GM18867 (cell line): ENCODE data around the gene GSTO2.
A peak's percentile ranks its signal among the peaks of the same experiment; 100 is the strongest.

Experiments used
- ATAC-seq: cut with Tn5 transposase; IDR thresholded peaks from one replicate; pipeline ENCODE4 v1.9.1; 2021; ENCODE audit warnings: mild to moderate bottlenecking, moderate library complexity; ENCODE audit not compliant: unreplicated experiment

Gene GSTO2

DNA sequence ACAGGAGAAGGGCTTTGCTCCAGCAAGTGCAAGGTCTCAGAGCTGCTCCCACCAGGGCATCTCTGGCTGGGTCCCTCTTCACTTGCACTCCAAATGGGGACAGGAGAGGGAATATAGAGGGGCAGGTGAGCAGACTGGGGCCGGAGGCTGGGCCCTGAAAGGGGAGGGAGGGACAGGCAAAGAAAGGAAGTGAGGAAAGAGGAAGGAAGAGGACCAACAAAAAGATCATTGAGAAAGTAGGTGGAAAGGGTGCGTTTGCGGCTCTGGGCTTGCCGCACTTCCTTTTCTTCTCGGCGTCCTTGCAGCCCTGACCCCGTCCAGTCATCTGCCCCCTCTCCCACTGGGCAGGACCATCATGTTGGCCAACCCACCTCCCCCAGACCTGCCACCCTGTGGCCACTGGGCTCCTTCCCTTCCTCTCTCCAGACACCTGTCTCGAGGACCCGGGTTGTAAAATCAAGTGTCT, 55.3 kb downstream of the GSTO2 start:
- ATAC-seq: no peak

DNA sequence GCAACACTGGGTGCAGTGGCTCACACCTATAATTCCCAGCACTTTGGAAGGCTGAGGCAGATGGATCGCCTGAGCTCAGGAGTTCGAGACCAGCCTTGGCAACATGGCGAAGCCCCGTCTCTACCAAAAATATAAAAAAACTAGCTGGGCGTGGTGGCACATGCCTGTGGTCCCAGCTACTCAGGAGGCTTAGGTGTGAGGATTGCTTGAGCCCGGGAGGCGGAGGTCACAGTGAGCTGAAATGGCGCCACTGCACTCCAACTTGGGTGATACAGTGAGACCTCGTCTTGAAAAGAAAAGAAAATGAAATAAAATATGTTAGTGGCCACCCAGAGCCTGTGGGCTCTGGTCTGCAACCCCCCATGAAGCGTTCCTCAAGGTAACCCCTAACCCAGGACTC, 55.9 kb downstream of the GSTO2 start:
- ATAC-seq: no peak

DNA sequence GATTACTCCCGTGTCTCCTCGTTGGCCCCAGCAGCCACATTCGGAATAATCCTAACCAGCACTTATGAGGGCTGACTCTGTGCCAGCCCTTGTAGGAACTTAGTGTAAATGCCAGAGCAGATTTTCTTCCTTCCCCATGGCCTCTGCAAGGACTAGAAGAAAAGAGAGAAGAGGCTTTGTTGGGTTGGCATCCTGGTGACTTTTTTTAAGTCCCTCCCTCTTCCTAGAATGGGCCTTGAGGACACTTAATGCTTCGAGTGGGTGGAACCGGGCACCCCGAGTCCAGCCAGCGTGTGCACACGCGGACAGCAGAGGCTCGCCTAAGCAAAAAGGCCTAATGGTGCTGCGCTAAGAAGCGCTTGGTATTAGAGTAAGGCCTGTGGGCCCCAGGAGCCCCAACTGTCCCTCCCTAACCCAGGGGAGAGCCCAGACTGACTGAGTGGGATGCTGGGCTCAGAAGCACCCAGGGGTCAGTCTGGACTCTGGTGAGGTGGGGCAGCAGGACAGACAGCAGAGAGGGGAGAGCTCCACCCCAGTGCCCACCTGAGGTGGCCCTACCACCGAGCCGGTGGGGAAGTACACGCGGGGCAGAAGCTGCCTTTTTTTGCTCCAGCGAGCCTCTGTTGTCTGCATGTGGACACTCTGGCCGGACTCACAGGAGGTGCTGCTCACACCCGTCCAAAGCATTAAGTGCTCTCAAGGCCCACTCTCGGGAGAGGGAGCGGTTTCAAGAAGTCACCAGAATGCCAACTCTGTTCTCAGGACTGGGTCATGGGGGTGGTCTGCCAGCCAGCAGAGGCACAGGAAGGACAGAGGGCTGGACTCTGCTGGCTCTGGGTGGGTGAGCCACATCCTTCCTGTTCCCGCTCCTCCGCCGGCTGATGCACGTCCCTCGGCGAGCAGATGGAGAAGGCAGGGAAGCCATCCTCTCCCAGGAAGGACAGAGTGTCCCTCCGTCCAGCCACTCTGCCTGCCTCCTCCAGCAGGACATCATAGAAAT, 56.8 kb downstream of the GSTO2 start:
- no peak for ATAC-seq

DNA sequence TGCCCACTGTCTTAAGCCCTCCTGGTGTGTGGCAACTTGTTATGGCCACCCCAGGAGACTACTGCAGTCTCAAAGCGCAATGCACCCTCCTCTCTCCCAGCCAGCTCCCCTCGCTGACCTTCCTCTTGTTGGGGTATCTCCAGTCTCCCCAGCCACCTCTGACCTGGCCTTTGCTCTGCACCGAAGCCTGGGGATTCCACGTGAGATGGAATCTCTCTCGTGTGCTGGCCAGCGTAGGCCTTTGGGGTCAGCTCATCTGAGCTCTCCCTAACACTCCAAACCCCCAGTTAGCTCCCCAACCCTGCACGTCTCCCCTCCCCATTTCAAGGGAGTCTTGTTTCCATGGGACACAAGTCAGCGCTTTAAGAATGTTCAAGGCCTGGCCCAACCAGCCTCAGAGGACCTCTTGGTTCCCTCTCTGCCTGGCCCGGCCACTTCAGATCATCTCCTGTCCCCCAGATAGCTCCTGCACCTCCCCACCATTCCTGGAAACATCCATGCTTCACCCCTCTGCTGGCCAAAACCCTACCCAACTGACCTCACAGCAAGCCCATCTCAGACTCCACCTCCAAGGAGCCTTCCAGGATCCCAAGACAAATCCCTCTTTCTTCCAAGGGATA, 58.1 kb downstream of the GSTO2 start:
- no peak for ATAC-seq

DNA sequence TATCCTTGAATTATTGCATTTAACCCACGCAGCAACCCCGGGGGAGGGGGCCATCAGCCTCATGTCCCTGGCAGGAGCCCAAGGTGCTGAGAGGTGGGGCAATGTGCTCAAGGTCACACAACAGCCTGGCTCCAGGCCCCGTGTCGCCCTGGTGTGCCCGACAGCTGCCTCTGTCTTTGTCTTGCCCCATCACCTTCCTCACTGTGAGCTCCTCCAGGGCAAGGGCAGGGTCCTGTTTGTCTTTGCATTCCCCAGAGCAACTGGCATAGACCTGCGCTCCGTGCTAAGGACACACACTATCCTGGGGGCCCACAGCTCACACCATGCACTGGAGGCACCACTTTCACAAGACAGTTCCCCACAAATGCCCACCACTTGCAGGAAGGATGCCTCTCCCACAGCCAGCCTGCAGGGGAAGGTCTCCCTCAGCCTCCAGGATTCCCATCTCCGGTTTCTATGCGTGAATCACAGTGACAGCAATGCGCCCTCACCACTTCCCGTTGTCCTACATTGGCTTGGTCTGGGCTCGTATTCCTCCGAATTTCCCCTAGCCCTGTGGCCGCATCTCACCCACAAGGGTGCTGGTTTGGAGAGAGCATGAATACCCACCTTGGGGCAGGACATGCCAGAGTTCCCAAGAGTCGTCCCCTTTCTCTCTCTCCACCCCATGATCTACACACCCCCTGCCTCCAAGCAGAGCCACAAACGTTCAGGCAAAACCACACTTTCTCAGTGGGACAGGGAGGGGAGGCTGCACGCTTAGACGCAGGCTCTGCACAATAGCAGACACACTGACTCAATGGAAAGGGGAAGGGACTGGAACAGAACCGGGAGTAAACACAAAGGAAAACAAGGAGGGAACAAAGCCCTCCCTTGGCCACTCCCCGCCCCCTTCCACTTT, 59.0 kb downstream of the GSTO2 start:
- no peak for ATAC-seq

DNA sequence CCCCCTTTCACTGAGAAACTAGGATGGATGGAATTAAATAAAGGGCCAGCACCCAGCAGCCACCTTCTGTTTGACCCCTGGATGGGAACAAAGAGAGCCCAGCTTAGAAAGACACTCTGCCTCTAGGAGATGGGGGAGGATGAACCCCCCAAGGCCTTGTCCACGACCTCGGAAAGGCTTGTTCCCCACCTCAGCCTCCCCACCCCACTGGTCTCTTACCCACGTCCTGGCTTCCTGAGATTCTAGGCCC, 59.6 kb downstream of the GSTO2 start:
- ATAC-seq: no peak

DNA sequence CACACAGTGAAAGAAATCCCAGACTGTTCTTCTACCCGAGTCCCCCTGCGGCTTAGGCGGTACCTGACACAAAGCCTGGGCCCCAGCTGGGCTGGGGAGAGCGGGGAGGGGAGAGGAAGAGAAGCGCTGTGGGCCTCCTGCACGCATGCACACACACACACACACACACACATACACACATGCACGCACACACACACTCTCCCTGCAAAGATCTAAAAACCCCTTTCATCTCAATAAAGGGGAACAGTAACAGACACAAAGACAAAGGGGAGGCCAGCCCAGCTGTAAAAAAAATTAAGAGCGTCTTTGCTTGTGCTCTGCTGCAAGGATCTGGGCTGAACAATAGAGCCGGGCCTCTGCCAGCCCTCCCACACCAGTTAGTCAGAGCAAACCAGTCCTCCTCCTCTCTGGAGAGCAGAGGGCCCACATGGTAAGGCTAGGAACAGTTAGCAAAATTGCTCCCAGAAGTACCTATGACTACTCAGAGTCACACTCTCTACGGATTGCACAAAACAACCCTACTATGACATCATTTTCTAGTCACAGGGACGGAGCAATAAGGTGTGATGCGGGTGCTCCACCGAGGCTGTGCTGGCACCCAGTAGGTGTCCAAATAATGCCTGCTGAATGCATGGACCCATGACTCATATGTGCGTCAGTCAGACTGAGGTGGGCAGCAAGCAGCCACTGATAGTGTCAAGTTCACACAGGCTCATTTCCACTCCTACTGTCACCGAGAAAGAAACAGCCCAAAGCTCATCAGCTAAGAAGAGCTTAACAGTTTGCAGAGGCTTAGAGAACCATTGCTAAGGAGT, 60.1 kb downstream of the GSTO2 start:
- no peak for ATAC-seq

DNA sequence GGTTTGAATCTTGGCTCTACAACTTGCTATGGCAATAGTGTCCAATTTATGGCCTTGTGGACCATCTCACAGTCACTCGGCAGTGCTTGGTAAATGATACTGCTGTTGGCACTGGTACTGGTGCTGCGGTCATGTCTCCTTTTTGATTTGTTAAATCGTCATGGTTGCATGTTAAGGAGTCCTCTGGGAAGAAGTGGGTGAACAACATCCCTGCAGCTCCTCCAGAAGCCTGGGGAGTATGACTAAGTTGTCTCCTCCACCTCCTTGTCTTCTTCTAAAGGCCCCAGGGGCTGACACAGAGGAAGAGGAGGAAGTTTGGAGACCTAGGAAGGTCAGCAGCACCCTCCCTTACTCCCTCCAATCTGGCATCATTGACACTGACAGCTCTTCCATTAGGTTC, 60.8 kb downstream of the GSTO2 start:
- ATAC-seq: no peak

DNA sequence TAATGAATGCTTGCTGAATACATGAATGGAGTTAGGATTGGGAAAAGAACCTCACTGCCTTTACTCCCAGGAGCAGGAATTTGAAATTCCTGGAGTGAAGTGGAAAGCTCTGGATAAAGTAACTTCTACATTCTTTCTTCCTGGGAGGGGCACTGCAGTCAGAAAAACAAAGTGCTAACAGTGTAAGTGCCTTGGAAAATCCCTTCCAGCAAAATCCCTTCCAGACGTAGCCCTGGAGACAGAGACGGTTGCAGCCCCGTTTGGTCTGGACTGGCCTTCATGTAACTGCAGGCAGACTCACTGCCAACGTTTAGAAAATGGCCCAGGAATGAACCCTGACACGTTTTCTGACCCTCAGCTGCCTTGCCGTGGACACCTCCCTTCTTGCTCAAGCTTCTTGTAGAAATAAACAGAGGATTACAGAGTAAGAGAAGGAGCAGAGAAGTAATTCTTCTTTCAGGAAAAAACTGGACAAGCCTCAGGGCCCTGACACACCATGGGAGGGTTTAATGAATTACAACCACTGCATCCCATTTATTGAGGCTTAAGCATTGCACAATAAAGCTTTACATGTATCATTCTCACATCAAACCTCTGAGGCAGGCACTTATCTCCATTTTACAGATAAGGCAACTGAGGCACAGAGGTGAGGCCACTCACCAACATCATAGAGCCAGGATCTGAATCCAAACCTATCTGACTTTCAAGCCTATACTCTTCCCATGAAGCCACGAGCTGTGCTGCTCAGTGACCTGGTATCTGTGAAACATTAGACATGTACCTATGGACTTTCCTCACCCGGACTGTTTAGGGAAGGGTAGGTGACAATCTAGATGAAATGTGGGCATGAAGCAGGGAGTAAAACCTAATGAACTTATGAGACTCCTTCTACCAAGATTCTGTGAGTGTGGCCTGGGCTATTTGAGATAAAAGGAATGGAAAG, 61.5 kb downstream of the GSTO2 start:
- ATAC-seq: no peak

DNA sequence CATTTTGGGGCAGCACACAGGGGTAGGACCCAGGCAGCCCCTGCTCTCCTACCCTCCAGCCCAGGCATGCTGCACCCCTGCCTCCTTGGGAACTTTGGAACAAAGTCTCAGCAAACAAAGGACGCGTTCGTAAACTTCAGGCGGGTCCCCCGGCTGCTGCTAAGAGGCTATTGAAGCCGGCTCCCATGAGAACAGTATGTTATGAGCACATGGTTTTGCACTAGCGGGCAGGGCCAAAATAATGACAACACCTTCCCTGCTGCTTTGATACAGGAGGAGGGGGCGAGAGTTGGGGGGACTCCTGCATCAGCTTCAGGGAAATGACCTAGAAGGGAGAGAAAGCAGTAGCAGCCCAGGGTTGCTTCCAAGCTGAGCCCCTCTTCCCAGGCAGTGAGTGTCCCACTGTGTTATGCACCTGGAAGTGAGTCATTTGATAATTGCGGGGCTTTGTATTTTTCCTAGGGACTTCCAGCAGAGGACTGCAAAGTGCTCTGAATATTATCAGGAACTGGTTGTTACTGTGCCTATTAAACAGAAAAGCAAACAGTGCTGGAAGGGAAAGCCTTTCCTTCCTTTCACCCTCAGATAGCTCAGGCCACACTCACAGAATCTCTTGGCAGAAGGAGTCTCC, 62.3 kb downstream of the GSTO2 start:
- no peak for ATAC-seq

DNA sequence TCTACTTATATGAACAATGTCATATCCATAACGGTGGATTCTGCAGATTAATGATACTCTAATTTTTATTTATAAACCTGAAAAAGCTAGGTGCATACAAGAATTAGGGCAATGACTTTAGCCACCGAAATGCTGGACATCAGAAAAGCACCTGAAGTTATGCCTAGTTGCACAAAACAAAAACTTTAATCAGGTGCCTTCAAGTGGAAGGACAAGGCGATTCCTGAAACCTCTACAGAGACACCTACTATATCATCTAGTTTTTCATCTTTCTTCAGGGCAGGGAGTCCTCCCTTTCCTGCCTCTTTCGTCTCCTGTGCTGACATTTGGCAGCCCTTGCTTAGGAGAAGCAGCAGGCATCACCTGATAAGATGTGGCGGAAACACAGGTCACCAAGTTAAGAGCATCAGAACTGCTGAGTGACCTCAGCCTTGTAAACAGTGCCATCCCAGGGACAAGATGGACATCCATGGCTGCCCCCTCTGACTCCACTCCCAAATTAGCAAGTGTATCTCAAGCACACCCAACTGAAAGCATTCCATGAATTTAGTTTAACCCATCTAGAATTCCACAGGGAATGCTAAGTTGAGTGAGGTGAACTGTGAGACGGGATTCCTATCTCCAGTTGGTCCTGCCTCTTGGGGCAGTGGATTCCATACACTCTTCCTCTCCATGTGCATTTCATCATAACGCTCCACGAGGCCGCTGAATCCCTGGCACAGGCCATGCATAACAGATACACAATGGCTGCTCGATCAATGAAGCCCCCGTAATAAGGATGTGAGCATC, 63.5 kb downstream of the GSTO2 start:
- ATAC-seq: no peak

DNA sequence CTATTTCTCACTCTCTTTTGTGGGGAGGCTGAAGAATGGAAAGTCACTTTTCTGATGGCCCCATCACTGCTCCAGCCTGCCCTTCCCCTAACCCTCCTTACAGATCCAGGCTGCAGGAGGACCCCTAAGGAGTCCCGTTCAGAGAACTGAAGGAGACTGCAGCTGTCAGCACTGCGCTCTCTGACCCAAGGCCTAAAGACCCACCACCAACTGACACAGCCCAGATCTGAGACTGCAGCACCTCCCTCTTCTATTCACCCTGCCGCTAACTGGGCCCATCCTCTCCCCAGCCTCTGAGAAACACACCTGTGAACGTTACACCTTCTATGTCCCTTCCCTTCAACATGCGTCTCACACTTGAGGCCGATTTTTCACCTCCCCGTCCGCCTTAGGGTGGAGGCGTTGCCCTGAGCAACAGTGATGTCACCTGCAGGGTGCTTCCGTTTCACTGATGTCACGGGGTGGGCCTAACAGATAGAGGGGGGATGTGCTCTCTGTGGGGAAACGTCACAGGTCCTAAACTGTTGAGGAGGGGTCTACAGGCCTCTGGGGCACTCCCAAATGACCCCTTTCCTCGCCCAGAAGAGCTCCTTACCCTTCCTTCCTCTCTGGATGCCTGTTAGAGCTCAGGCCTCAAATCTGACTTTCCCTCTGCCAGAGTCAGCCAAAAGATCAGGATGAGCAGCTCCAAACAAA, 64.2 kb downstream of the GSTO2 start:
- no peak for ATAC-seq

DNA sequence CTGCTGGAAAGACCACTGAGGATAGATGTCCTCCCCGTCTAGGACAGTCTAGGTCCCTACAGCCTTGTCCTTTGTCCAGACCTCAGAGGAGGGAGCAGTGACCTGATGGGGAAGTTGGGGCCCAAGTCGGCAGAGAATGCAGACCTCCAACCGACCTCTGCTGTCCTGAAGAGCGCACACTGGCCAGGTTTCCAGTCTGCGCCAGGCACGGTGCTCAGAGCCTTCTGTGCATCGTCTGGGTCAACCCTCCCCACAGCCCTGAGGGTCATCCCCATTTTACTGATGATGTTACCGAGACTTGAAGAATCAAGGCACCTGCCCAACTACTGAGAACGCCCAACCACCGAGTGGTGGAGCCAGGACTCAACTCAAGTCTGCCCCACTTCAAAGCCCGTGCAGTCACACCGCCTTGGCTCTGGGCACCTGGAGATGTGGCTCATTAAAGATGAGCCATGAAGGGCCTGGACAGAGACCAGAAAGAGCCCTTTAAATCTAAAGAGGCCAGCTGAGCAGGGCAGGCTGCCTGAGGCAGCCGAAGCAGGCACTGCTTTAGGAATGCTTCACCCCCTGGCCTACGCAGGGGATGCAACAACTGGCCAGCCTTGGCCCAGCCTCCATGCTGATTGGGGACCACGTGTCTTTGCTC, 64.9 kb downstream of the GSTO2 start:
- ATAC-seq: no peak

DNA sequence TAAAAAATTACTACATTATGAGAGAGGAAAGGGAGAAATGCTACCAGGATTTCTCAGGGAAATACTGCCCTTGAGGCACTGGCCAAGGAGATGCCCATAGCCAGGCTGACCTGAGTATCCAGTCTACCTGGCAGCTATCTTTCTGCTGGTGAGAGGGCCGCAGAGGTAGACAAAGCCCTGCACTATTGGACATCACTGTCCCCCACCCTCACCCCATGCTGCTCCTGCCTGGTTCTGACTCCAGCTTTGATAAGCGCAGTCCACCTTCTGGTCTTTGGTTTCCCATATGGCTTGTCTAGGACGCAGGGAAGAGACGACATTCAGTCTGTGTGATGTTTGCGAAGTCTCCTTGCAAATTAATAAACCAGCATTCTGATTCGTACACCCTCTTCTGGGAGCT, 65.6 kb downstream of the GSTO2 start:
- no peak for ATAC-seq

DNA sequence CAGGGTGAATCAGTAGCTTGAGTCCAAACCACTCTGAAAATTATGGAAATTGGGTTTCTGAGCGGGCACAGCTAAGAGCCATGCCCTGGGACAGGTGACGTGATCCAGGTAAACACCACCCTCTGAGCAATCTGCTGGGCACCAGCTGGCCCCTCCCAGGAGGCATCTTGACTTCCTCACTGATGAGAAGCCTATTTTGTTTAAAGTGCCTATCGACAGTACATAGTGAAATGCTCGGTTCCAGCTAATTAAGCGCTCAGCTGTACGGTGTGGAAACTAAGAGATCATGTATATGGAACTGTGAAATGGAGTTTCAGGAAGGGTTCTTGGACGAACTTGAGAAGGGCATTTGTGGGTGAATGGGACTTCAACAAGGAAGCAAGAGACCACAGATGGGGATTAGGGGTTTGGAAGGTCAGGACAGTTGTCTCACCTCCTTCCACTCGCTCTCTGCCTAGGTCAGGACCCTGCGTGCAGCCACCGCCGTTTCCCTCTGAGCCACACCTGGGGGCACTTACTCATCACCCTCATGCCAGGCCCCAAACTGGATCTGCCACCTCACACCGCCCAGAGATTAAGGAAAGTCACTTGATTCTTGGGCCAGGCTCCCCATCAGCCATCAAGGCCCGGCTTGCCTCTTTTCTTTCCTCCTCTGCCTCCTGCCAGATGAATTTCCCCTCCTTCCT, 66.1 kb downstream of the GSTO2 start:
- ATAC-seq: no peak

DNA sequence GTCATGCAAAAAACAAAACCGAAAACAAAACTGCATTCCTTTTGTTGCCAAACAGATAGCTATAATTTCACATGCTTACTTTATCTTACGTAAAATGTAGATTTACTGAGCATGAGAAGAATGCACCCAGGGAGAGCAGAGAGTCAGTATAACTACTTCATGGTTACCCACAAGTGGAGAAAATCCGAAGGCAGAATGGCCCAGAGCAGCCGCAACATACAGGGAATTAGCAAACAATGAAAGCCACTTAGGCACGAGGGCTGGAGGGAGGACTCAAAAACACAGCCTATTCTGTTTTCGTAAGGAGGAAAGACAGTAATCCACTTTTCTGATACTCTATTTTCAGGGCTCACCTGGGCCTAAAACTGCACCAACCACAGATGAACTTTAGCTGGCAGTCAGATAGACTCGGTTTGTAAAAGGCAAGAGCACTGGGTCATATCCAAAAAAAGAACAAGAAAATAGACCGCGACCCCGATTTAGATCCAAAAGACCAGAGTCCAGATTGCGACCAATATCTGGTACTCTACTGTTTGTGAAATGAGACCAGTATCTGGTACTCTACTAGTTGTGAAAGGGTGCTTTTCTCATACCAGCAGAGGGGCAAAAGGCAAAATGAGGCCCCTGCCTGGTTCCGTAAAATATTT, 68.0 kb downstream of the GSTO2 start:
- ATAC-seq: peak; percentile 34
